ENCODE measurements around the gene TP53I11.

The TP53I11 gene

GRCh38 chr11:44973632-44974401 lies 23.1 kb upstream of the TP53I11 start:
- POLR2A ChIA-PET, result no interaction called here
- DNase-seq (ENCODE audit: extremely low spot score), result no peak
- CTCF ChIA-PET, result interaction anchor here (1.5 kb wide), 1 partner anchor 14 kb away, joined by 3 read pairs; no protein-coding TSS in a partner anchor
- no peak for TF ChIP-seq CTCF (IDR thresholded peaks at IDR 0.05; ENCODE audit: control extremely low read depth, extremely low read depth, low read depth, missing control alignments)

GRCh38 chr11:44972746-44973435 lies 22.2 kb upstream of the TP53I11 start:
- POLR2A ChIA-PET, result no interaction called here
- TF ChIP-seq CTCF (IDR thresholded peaks at IDR 0.05; ENCODE audit: control extremely low read depth, extremely low read depth, low read depth, missing control alignments), result no peak
- DNase-seq (ENCODE audit: extremely low spot score), result no peak

GRCh38 chr11:44971185-44971584 lies 20.5 kb upstream of the TP53I11 start:
- DNase-seq (ENCODE audit: extremely low spot score), result no peak
- POLR2A ChIA-PET, result no interaction called here
- no peak for TF ChIP-seq CTCF (IDR thresholded peaks at IDR 0.05; ENCODE audit: control extremely low read depth, extremely low read depth, low read depth, missing control alignments)
- CTCF ChIA-PET, result interaction anchor here (1.1 to 1.3 kb wide), 2 partner anchors 10 to 35 kb away, joined by 3 to 5 read pairs; no protein-coding TSS in a partner anchor

More at GRCh38 chr11:44972746-44973435, 22.2 kb upstream of the TP53I11 start:
- CTCF ChIA-PET, result no interaction called here

GRCh38 chr11:44970293-44970692 lies 19.6 kb upstream of the TP53I11 start:
- no peak for DNase-seq (ENCODE audit: extremely low spot score)
- POLR2A ChIA-PET, result no interaction called here
- no peak for TF ChIP-seq CTCF (IDR thresholded peaks at IDR 0.05; ENCODE audit: control extremely low read depth, extremely low read depth, low read depth, missing control alignments)
- CTCF ChIA-PET, result interaction anchor here (0.9 kb wide), 1 partner anchor 135 kb away, joined by 3 read pairs; no protein-coding TSS in a partner anchor

GRCh38 chr11:44969651-44970252 lies 19.1 kb upstream of the TP53I11 start:
- TF ChIP-seq CTCF (IDR thresholded peaks at IDR 0.05; ENCODE audit: control extremely low read depth, extremely low read depth, low read depth, missing control alignments), result no peak
- POLR2A ChIA-PET, result no interaction called here
- CTCF ChIA-PET, result interaction anchor here (0.9 kb wide), 1 partner anchor 135 kb away, joined by 3 read pairs; no protein-coding TSS in a partner anchor
- DNase-seq (ENCODE audit: extremely low spot score), result no peak

- TF ChIP-seq CTCF (IDR thresholded peaks at IDR 0.05; ENCODE audit: control extremely low read depth, extremely low read depth, low read depth, missing control alignments), result no peak
- POLR2A ChIA-PET, result no interaction called here
- DNase-seq (ENCODE audit: extremely low spot score), result no peak
- CTCF ChIA-PET, result interaction anchor here (0.9 to 1.5 kb wide), 2 partner anchors 38 to 41 kb away, joined by 3 read pairs; no protein-coding TSS in a partner anchor
Observed at GRCh38 chr11:44968510-44968909, 17.8 kb upstream of the TP53I11 start.

Data from GM10248 (cell line).